D341Med (cell line): Measurements from ENCODE around the gene NLGN4Y.

Experiments used
- DNase-seq: peaks from one replicate; pipeline ENCODE4 v3.0.0; 2012; ENCODE audit warnings: low spot score

The NLGN4Y gene

DNA sequence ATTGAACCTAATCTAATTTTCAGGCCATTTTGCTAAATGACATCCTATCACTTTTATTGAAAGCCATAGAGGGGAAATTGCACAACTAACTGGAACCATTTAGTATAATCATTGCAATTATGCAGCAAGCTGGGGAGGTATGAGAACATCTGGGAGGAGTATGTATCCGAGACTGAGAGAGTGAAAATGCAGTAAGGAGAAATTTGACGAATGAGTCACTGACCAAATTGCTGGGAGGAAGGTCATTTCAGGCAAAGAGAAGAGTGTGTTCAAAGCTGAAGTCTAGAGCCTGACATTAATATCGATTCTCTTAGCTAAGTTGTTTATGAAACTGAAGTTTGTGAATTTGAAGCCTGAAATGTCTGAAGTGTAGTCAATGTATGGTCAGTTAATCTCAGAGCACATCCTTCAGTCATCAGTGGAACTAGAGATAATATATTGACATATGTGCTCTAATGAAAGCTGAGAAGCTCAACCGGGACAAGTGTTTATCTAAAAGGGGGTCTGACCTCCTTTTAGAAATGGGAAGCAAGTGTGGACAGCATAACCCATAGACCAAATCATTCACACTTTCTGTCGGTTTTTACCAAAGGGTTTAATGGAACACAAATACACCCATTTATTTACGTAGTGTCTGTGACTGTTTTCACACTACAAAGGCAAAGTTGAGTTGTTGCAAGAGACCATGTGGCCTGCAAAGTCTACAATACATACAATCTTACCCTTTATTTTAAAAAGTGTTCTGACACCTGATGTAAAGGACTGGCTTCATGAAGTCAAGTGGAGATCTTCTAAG lies 120.0 kb downstream of the NLGN4Y start:
- no peak for DNase-seq

DNA sequence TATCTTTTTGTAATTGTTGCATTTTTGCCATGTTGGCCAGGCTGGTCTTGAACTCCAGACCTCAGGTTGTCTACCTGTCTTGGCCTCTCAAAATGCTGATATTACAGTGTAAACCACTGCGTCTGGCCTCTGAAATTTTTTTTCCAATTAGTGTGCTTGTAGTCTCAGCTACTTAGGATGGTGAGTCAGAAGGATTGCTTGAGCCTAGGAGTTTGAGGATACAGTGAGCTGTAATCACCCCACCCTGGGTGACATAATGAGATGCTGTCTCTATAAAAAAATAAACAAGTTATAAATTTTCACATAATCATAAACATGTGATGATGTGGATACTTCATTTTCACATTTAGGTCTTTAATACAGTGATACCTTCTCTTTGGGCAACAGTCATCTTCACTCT lies 154.9 kb downstream of the NLGN4Y start:
- no peak for DNase-seq

DNA sequence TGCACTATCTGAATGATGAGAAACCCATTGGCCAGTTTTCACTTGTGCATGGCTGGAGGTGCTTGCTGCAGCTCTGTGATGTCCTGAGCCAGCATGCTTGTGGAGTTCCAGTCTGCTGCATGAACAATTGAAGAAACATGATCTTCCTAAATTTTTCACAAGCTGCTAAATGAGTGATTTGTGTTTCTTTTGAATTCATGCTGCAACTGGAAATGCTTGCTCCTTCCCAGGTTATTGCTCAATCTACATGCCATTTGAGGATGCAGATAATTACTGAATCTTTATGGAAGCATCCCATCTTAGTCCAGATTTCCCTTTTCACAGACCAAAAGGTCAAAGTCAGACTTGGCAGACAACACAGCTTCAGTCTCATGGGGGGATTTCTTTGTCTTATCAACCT lies 170.2 kb downstream of the NLGN4Y start:
- DNase-seq: no peak

DNA sequence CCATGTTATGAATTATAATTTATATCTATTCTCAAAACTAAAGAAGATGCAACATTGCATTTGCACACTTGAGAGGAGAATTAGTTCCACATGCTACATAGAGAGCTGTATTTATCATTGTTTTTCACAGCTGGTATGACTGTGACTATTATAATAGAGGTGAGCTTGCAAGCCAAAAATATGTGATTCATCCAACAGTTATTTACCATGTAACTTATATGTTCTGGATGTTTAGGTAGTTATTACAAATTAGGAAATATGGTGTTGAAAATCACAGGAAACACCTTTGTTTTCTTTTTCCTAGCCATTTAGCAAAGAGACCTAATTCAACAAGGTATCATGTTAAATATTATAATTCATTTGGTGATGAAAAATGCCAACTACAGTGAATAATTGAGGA lies 183.8 kb downstream of the NLGN4Y start:
- DNase-seq: no peak

DNA sequence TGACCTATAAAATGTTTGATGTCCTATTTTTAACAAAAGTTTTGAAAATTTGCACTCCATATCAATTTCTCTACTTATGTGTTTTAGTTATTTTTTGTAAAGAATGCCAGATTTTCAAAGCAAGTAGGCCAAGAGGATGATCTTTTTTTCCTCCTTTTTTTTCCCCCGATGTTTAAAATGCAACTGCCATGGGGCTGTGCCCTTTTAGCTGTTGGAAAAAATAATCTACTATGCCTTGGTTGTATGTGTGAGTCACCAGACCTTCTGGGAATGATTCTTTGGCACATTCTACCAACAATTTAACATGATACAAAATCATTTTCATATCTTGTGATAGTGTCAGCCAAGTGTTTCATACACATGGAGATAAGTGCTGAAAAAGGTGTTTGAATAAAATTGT lies 217.3 kb downstream of the NLGN4Y start:
- DNase-seq: no peak

DNA sequence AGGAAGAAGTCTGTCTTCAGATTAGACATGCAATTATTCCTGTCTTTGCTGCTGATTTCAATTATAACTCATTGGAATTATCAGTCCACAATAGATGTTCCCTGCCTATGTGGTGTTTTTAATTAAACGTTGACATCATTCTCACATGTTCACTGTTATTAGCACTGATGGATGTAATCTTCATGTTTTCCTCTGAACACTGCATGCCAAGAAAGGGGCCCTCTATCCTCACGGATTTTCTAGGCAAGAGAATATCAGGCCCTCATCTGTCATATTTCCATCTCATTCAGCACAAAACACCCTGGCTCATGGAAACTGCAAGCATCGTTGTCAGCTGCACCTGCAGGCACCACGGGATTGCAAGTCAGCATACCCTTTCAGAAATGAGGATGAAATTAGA lies 224.0 kb downstream of the NLGN4Y start:
- no peak for DNase-seq

DNA sequence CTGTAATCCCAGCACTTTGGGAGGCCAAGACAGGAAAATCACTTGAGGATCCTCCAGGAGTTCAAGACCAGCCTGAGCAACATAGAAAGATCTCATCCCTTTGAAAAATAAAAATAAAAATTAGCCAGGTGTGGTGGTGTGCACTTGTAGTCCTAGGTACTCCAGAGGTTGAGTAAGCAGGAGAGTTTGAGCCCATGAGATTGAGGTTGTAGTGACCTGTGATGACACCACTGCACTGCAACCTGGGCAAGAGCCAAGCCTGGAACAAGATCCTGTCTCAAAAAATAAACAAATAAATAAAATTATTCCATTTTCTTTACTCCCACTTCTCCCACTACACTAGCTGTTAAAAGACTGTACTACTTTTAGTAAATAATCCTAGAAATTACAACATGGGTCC lies 231.2 kb downstream of the NLGN4Y start:
- DNase-seq: no peak

DNA sequence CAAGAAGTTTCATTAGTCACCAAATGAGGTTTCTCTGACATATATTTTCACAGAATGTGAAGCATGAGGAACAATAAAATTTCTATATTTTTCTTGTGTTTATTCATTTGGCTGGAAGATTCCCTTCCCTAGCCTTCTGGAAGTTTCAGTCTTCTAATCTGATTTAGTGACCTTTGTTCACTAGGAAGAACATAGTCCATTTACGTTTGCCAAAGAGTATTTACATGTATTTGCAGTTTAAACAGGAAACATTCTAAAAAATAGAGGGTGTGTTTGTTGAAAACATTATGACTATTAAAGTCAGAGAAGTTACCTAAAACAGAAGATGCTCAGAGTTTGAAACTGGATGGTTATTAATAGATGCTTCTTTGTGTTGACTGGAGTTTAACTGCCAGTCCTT lies 238.6 kb downstream of the NLGN4Y start:
- DNase-seq: no peak

DNA sequence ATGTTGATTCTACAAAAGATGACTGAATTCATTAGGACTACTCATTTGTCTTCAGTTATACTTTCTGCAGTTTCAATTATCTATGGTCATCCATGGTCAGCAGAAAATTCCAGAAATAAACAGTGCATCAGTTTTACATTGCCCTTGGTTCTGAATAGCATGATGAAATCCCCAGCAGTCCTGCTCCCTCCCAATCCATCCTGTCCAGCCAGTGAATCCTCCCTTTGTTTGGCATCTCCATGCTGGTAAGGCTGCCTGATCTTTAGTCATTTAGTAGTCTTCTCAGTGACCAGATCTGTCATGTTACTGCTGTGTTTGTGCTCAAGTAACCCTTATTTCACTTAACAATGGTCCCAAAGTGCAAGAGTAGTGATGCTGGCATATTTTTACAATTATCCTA lies 239.3 kb downstream of the NLGN4Y start:
- no peak for DNase-seq

DNA sequence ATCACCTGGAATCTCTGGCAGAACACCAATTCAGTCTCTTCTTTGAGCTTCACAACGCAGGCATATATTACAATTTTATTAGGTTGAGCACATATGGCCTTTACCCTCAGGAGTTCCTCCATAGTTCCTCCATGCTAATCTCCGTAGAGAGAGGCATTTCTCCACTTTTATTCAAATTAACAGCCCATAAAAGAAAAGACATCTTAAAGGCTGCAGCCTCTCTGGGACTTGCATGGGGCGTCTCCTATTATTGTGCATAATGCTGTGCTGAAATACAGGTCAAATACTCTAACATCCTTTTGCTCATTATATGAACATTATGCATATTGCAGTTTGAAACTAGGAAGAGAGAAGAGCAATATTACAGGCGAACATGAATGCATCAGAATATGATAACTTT lies 253.9 kb downstream of the NLGN4Y start:
- no peak for DNase-seq

DNA sequence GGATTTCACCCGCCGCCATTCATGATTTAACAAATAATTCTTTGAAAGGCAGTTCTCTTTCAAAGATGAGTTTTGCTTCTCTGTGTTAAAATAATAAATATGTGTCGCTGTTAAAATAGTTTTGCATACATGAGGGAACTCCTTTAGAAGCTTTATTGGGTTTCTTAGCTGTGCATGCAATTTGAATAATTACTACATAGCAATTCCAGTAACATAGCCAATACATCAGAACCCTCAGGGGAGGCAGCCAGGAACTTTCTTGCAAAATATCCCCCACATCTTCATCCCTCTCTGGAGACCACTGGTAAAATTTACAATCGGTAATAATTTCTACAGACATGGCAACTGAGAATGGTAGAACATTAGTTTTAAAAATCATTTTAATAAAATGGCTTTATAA lies 268.8 kb downstream of the NLGN4Y start:
- DNase-seq: no peak

DNA sequence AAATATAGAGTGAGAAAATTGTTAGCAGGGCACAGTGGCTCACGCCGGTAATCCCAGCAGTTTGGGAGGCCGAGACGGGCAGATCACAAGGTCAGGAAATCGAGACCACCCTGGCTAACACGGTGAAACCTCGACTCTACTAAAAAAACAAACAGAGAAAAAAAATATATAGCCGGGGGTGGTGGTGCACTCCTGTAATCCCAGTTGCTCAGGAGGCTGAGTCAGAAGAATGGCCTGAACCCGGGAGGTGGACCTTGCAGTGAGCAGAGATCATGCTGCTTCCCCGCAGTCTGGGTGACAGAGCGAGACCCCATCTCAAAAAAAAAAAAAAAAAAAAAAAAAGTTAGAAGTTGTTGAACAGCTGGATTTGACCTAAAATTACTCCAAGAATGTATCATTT lies 269.3 kb downstream of the NLGN4Y start:
- DNase-seq: no peak

DNA sequence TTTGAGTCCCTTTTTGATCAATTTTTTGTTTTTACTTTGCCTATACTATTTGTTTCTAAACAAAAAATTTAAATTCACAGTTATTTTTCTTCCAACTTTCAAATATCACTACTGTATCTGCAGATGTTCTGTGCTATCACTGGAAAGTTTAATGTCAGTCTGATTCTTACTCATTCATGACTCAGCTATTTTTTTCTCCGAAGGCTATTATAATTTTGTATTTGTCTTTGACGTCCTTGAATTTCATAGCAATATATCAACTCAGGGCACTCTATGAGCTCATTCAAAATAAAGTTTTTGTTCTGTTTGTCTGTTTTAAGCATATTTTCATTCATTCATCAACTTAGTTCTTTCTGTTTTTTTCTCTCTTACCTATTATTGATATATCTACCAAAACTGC lies 273.7 kb downstream of the NLGN4Y start:
- DNase-seq: no peak

DNA sequence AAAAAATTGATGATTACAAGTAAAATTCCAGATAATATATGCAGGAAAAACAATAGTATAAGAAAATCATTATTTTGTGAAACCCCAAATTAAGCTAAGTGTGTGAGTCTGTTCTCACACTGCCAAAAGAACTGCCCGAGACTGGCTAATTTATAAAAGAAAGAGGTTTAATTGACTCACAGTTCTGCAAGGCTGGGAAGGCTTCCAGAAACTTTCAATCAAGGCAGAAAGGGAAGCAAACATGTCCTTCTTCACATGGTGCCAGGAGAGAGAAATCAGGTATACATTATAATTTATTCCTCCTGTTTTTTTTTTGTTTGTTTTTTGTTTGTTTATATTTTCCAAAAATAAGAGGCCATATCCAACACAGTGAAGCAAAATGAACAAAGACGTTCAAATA lies 276.8 kb downstream of the NLGN4Y start:
- DNase-seq: no peak

DNA sequence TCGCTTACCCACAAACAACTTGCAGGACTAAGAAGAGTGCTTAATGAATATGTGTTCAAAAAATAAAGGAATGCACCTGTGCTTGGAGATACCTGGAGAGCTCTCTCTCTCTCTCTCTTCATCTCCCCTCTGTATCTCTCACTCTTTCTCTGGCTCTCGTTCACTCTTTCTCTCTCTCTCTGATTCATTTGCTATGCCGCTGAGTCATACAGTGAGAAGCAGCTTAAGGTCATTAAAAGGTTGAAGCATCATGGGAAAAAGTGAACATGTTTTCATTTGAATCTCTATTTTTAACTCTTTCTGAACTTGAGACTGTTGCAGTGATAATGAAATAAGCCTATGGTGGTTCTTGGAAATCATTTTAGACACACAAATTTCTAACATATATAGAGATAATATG lies 277.8 kb downstream of the NLGN4Y start:
- DNase-seq: no peak

DNA sequence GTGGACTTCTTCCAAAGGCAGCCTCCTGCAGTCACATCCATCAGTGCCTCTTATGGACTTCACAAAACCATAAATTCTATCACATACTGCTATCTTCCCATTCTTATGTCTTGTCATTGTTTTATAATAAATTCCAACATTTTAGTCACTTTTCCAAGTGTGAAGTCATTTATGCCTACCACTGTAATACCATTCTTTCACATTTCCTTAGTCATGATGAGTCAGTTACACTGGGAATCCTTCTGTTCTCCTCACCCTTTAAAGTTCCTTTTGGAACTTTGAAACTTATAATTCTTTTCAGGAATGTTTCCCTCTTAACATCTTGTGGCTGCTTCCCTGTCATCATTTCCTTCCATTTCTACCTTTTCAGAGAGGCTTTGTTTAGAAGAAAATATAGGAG lies 279.7 kb downstream of the NLGN4Y start:
- DNase-seq: no peak

DNA sequence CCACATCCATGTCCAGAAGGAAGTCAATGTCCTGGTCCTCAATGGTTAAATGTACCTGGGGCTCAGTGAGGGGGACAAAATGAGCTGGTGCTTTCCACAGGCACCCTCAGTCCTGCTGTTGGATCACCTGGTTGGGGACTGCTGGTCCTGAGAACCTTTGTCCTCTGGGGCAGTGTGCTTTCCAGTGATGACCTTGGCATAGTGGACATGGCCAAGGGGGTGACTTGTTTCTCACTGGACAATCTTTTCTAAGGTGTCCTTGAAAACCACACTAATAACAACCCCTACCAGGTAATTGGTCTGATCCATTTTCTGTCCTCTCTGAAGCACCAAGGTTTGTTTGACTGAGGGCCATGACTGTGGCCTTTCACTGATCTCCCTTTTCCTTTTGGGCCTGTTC lies 294.1 kb downstream of the NLGN4Y start:
- DNase-seq: no peak

DNA sequence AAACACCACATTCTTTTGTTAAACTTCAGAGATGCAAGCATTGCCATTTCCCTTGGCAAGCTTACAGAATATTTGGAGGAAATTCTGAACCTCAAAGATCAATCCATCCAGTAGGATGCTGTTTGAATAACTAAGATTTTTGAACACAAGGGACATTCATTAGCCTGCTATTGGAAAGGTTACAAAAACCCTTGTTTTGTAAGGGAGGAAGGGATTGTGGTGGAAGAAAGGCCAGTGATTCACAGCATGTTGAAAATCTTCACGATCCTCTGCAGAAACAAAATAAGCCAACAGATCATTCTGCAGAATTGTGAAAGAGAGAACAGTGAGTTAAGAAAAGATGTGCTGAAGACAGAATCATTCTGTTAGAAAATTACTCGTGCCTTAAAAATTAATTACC lies 297.9 kb downstream of the NLGN4Y start:
- no peak for DNase-seq

DNA sequence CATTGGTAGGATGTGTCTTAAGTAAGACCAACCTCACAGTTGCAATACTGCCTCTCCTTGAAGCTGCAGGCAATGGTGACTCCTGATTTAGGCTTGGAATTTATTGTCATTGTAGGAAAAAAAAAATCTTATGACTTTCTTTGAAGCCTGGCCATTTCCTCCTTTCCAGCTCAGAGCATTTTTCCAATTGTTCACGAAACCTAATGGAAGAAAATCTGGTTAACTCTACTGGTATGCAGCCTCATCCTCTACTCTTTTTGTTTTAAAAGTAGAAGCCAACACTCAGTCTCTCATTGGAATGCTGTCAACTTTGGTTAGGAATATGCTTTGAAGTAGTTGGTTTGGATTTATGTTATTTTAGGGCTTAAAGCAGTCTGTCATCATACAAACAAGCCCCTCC lies 298.6 kb downstream of the NLGN4Y start:
- DNase-seq: no peak

DNA sequence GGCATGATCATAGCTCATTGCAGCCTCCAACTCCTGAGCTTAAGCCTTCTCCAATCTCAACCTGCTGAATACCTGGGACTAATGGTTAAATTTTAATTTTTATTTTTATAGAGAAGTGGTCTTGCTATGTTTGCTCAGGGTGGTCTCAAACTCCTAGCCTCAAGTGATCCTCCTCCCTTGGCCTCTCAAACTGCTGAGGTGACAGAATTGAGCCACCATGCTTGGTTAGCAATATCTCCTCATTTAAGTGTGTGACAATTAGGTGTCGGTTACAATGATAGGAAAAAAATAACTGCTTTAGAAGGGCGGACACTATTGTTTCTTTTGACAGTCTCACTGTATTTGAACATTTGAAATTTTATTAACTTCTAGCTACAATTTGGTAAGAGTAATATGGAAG lies 300.3 kb downstream of the NLGN4Y start:
- DNase-seq: no peak

DNA sequence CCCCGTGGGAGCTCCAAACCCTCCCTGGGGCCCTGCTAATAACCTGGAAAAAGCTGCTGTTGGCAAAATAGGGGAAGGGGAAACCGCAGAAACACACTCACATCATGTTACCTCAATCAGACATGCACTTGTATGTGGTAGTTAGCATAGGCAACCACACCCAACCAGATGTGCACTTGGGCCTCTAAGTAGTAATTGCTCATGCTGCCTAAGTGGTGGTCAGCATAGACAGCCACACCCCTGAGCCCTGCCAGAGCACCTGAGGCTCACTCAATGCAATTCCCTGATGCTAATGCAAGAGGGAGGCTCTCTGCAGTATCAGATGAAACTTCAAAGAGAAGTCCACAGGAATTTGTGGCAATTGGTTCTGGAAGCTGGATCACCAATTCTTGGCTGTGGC lies 301.4 kb downstream of the NLGN4Y start:
- DNase-seq: no peak

DNA sequence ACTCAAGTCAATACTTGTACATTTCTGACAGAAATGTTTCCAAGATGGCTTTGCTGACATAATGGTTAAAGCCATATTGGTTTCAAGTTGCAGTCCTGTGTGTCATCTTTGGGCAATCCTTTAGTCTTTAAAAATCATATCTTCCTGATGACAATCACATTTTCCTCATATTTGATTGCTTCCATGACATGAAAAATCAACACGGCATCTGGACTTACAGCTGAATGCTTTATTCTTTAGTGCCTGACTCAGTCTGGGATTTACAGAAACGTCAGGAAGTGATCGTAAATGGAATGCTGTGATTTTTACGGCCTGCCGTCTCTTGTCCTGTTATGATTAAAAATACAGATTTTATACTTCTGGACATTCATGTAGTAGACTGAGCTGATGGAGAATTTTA lies 304.2 kb downstream of the NLGN4Y start:
- no peak for DNase-seq

DNA sequence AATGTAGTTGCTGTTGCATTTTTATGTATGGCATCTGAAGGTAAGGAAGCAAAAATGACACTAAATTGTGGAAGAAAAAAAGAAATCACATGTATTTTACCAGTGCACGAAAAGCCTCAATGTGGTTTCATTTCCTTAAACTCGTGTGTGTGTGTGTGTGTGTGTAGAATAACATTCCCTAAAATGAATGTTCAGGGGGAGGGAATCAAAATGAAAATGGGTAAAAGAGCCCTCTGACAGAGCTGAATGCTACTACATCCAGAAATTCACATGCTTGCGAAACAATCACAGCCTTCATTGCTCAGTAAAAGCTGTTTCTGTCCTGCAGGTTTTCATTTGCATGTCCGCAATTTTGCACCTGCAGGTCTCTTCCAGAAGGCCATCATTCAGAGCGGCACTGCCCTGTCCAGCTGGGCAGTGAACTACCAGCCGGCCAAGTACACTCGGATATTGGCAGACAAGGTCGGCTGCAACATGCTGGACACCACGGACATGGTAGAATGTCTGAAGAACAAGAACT lies 305.1 kb downstream of the NLGN4Y start:
- DNase-seq: no peak
